ENCODE data around the gene ADPGK.

ADPGK gene

GRCh38 chr15:72783004-72783639 is 436 bp downstream of the ADPGK start:
- Mint-ChIP-seq H3K36me3 (peaks cover 30 to 38% of the 10 kb centered on the region in 2 donors), H3K27me3 (no peaks in the 10 kb centered on the region), H3K4me3 (peak overlapping the region; percentile 88 to 92), H3K27ac (peak overlapping the region; percentile 98), H3K4me1 (peaks cover 34 to 49% of the 10 kb centered on the region in 2 donors), H3K9me3 (no peaks in the 10 kb centered on the region)
- ATAC-seq (replicated peaks) (peak; percentile 70 to 75), DNase-seq (peak; percentile 51)

- no peak for ATAC-seq (replicated peaks)
- DNase-seq, result no peak
- peak overlapping the region; percentile 98 for H3K27ac Mint-ChIP-seq
- H3K36me3 Mint-ChIP-seq, result peaks cover 35 to 43% of the 10 kb centered on the region in 2 donors
- peak overlapping the region; percentile 88 to 92 for H3K4me3 Mint-ChIP-seq
- H3K27me3 Mint-ChIP-seq, result no peaks in the 10 kb centered on the region
- H3K4me1 Mint-ChIP-seq, result peaks cover 34 to 52% of the 10 kb centered on the region in 2 donors
- no peaks in the 10 kb centered on the region for H3K9me3 Mint-ChIP-seq
Measured at GRCh38 chr15:72782274-72783003, 1.1 kb downstream of the ADPGK start.

GRCh38 chr15:72781631-72782030 is 1.9 kb downstream of the ADPGK start:
- Mint-ChIP-seq H3K36me3 (peaks cover 37 to 45% of the 10 kb centered on the region in 2 donors), H3K27me3 (no peaks in the 10 kb centered on the region)

GRCh38 chr15:72778796-72779195 is 4.8 kb downstream of the ADPGK start:
- ATAC-seq (replicated peaks), result no peak
- no peak overlapping the region for H3K4me3 Mint-ChIP-seq
- H3K27me3 Mint-ChIP-seq, result no peaks in the 10 kb centered on the region
- no peaks in the 10 kb centered on the region for H3K9me3 Mint-ChIP-seq
- H3K4me1 Mint-ChIP-seq, result peaks cover 45 to 68% of the 10 kb centered on the region in 2 donors
- no peak for DNase-seq
- H3K36me3 Mint-ChIP-seq, result peaks cover 46 to 61% of the 10 kb centered on the region in 2 donors
- H3K27ac Mint-ChIP-seq, result no peak overlapping the region

More at GRCh38 chr15:72781631-72782030, 1.9 kb downstream of the ADPGK start:
- ATAC-seq (replicated peaks), result no peak
- H3K4me1 Mint-ChIP-seq, result peaks cover 34 to 54% of the 10 kb centered on the region in 2 donors
- H3K27ac Mint-ChIP-seq, result peak overlapping the region; percentile 49
- H3K9me3 Mint-ChIP-seq, result no peaks in the 10 kb centered on the region
- peak overlapping the region; percentile 67 to 88 for H3K4me3 Mint-ChIP-seq
- DNase-seq, result no peak

- ATAC-seq (replicated peaks) (peak; percentile 54 to 71), DNase-seq (no peak)
- H3K27ac Mint-ChIP-seq, result peak overlapping the region; percentile 90
- peaks cover 44 to 69% of the 10 kb centered on the region in 2 donors for H3K4me1 Mint-ChIP-seq
- no peaks in the 10 kb centered on the region for H3K9me3 Mint-ChIP-seq
- H3K36me3 Mint-ChIP-seq, result peaks cover 47 to 64% of the 10 kb centered on the region in 2 donors
- peak overlapping the region; percentile 13 to 61 for H3K4me3 Mint-ChIP-seq
- H3K27me3 Mint-ChIP-seq, result no peaks in the 10 kb centered on the region
Measured at GRCh38 chr15:72774696-72775383, 8.7 kb downstream of the ADPGK start.

- Mint-ChIP-seq H3K4me3 (no peak overlapping the region), H3K4me1 (peaks cover 36 to 48% of the 10 kb centered on the region in 2 donors), H3K27me3 (no peaks in the 10 kb centered on the region), H3K9me3 (peaks cover 2 to 8% of the 10 kb centered on the region in 2 donors), H3K27ac (no peak overlapping the region), H3K36me3 (peaks cover 59 to 73% of the 10 kb centered on the region in 2 donors)
- ATAC-seq (replicated peaks) (no peak), DNase-seq (no peak)
Measured at GRCh38 chr15:72771329-72771725, 12.2 kb downstream of the ADPGK start.

- no peak for DNase-seq
- no peak overlapping the region for H3K4me3 Mint-ChIP-seq
- peaks cover 31 to 43% of the 10 kb centered on the region in 2 donors for H3K4me1 Mint-ChIP-seq
- peak overlapping the region; percentile 37 for H3K27ac Mint-ChIP-seq
- H3K9me3 Mint-ChIP-seq, result peaks cover 2 to 8% of the 10 kb centered on the region in 2 donors
- no peaks in the 10 kb centered on the region for H3K27me3 Mint-ChIP-seq
- H3K36me3 Mint-ChIP-seq, result peaks cover 59 to 76% of the 10 kb centered on the region in 2 donors
- ATAC-seq (replicated peaks), result peak in 1 of 2 donors; percentile 61
Measured at GRCh38 chr15:72770673-72771328, 12.8 kb downstream of the ADPGK start.

GRCh38 chr15:72766780-72767179 is 16.8 kb downstream of the ADPGK start:
- no peak overlapping the region for H3K27ac Mint-ChIP-seq
- ATAC-seq (replicated peaks), result no peak
- no peak overlapping the region for H3K4me3 Mint-ChIP-seq
- H3K4me1 Mint-ChIP-seq, result peaks cover 12 to 16% of the 10 kb centered on the region in 2 donors
- H3K36me3 Mint-ChIP-seq, result peaks cover 59 to 65% of the 10 kb centered on the region in 2 donors
- H3K27me3 Mint-ChIP-seq, result no peaks in the 10 kb centered on the region
- DNase-seq, result no peak
- peaks cover 2 to 8% of the 10 kb centered on the region in 2 donors for H3K9me3 Mint-ChIP-seq

- Mint-ChIP-seq H3K4me3 (no peak overlapping the region), H3K27me3 (no peaks in the 10 kb centered on the region), H3K4me1 (peaks cover 8 to 12% of the 10 kb centered on the region in 2 donors), H3K36me3 (peaks cover 53 to 63% of the 10 kb centered on the region in 2 donors), H3K9me3 (peaks cover 2 to 8% of the 10 kb centered on the region in 2 donors), H3K27ac (no peak overlapping the region)
- DNase-seq, result no peak
- no peak for ATAC-seq (replicated peaks)
Measured at GRCh38 chr15:72766025-72766424, 17.5 kb downstream of the ADPGK start.

- DNase-seq (no peak), ATAC-seq (replicated peaks) (no peak)
- Mint-ChIP-seq H3K9me3 (peaks cover 2 to 8% of the 10 kb centered on the region in 2 donors), H3K27me3 (no peaks in the 10 kb centered on the region), H3K4me3 (no peak overlapping the region), H3K36me3 (peaks cover 53 to 65% of the 10 kb centered on the region in 2 donors), H3K4me1 (no peaks in the 10 kb centered on the region), H3K27ac (no peak overlapping the region)
Measured at GRCh38 chr15:72764656-72765055, 18.9 kb downstream of the ADPGK start.

GRCh38 chr15:72760590-72761260 is 22.8 kb downstream of the ADPGK start:
- no peak overlapping the region for H3K4me3 Mint-ChIP-seq
- peak overlapping the region; percentile 9 for H3K27ac Mint-ChIP-seq
- ATAC-seq (replicated peaks) (no peak), DNase-seq (no peak)
- H3K36me3 Mint-ChIP-seq, result peaks cover 57 to 64% of the 10 kb centered on the region in 2 donors
- no peaks in the 10 kb centered on the region for H3K4me1 Mint-ChIP-seq
- H3K9me3 Mint-ChIP-seq, result no peaks in the 10 kb centered on the region
- H3K27me3 Mint-ChIP-seq, result no peaks in the 10 kb centered on the region

GRCh38 chr15:72758182-72758581 is 25.4 kb downstream of the ADPGK start:
- Mint-ChIP-seq H3K4me1 (peaks cover 14 to 15% of the 10 kb centered on the region in 2 donors), H3K4me3 (no peak overlapping the region), H3K27me3 (no peaks in the 10 kb centered on the region), H3K27ac (peak overlapping the region; percentile 42), H3K9me3 (no peaks in the 10 kb centered on the region), H3K36me3 (peaks cover 66 to 78% of the 10 kb centered on the region in 2 donors)
- DNase-seq (no peak), ATAC-seq (replicated peaks) (no peak)

GRCh38 chr15:72754096-72754495 is 29.5 kb downstream of the ADPGK start:
- ATAC-seq (replicated peaks) (no peak), DNase-seq (no peak)
- H3K36me3 Mint-ChIP-seq, result peaks cover 54 to 78% of the 10 kb centered on the region in 2 donors
- H3K9me3 Mint-ChIP-seq, result no peaks in the 10 kb centered on the region
- H3K4me1 Mint-ChIP-seq, result peaks cover 28 to 33% of the 10 kb centered on the region in 2 donors
- no peaks in the 10 kb centered on the region for H3K27me3 Mint-ChIP-seq
- H3K4me3 Mint-ChIP-seq, result no peak overlapping the region
- H3K27ac Mint-ChIP-seq, result no peak overlapping the region

Data from stimulated activated naive B cell treated with anti-CD40 and anti-IgM and Interleukin-4, amounts not matched to agents 10 μg/mL and 1 μg/mL and 100 μg/mL, for 72 hours (primary cell).